Measurements from ENCODE around the gene NYAP1.

DNA sequence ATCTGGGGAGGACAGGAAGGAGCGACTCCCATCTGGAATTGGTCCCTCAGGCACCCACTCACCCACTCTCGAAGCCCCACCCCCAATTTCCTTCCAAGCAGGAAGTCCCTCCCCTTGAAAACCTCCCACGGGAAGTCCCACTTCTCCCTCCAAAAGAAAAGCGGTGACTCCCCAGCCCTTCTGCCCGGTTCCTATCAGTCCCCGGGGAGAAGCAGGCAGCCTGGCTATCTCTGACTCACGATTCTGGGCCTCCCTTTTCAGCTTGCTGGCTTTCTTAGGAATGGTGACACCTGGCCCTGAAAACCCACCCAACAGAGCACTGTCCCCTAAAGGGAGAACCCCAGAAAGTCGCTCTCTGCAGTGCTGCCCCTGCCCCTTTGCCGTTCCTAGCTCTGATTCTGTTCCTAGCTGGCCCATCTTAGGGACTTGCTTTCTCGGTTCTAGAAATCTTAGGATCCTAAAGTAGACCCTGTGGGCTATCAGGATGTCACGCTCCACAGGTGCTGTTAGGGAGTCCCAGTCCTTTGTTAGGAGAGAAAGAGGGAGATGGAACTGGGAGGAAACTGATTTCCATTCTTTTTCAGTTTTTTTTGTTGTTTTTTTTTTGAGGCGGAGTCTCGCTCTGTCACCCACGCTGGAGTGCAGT lies 10.8 kb upstream of the NYAP1 start:
- TF ChIP-seq, protein P1, sequence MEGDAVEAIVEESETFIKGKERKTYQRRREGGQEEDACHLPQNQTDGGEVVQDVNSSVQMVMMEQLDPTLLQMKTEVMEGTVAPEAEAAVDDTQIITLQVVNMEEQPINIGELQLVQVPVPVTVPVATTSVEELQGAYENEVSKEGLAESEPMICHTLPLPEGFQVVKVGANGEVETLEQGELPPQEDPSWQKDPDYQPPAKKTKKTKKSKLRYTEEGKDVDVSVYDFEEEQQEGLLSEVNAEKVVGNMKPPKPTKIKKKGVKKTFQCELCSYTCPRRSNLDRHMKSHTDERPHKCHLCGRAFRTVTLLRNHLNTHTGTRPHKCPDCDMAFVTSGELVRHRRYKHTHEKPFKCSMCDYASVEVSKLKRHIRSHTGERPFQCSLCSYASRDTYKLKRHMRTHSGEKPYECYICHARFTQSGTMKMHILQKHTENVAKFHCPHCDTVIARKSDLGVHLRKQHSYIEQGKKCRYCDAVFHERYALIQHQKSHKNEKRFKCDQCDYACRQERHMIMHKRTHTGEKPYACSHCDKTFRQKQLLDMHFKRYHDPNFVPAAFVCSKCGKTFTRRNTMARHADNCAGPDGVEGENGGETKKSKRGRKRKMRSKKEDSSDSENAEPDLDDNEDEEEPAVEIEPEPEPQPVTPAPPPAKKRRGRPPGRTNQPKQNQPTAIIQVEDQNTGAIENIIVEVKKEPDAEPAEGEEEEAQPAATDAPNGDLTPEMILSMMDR (conservative IDR thresholded peaks at IDR 0.05) = no peak
- no peak for TF ChIP-seq ZFX (IDR thresholded peaks at IDR 0.05)

Data from C4-2B (cell line).